Skeletal muscle tissue (tissue), 4 donors: ENCODE measurements around the gene SBNO2. TPM values are rescaled to one million over a fixed set of nuclear protein-coding genes. Genes with fewer than 3 reads are reported as not detected.

Source experiments
- H3K27ac ChIP-seq: one replicate; pipeline ENCODE4 v1.7.0; 2013; ENCODE audit warnings: mild to moderate bottlenecking, low read depth, low read length, inconsistent platforms
- H3K27me3 ChIP-seq, 3 donors: one replicate each; pipeline ENCODE4 v1.7.0; 2013; ENCODE audit warnings: low read length in 3 of 3; ENCODE audit not compliant: control insufficient read depth in 3 of 3, insufficient read depth in 3 of 3
- H3K36me3 ChIP-seq, 3 donors: one replicate each; pipeline ENCODE4 v1.7.0; 2013; ENCODE audit warnings: low read length in 3 of 3; ENCODE audit not compliant: control insufficient read depth in 3 of 3, insufficient read depth in 3 of 3
- H3K4me1 ChIP-seq, 3 donors: one replicate each; pipeline ENCODE4 v1.7.0; 2013; ENCODE audit warnings: low read length in 3 of 3, mild to moderate bottlenecking in 3 of 3; ENCODE audit not compliant: control insufficient read depth in 3 of 3, insufficient read depth in 3 of 3
- H3K4me3 ChIP-seq, 3 donors: one replicate each; pipeline ENCODE4 v1.7.0; 2013; ENCODE audit warnings: low read length in 3 of 3
- H3K9ac ChIP-seq, 3 donors: one replicate each; pipeline ENCODE4 v1.7.0; 2013; ENCODE audit warnings: low read length in 3 of 3, mild to moderate bottlenecking in 3 of 3, moderate library complexity in 2 of 3, low read depth in 1 of 3
- H3K9me3 ChIP-seq, 3 donors: one replicate each; pipeline ENCODE4 v1.7.0; 2013; ENCODE audit warnings: low read length in 3 of 3; ENCODE audit not compliant: control insufficient read depth in 3 of 3
- total RNA-seq: library from RNA; depleted of rRNA; stranded (reverse); fragments of >200 nt; gene quantifications from one replicate; pipeline ENCODE4 v1.2.3, GENCODE V29; 2014
- donor health status: Osteomylitis.

SBNO2 gene
- total RNA-seq, 1 donor from 2014 or later = 10.4 TPM

GRCh38 chr19:1146858-1147780 lies 26.9 kb downstream of the SBNO2 start:
- H3K36me3 ChIP-seq = peaks cover 10 to 18% (median 11%) of the 10 kb centered on the region in 3 donors
- H3K9ac ChIP-seq = no peak overlapping the region
- no peak overlapping the region for H3K27ac ChIP-seq
- no peaks in the 10 kb centered on the region for H3K9me3 ChIP-seq
- peaks cover 5 to 16% (median 16%) of the 10 kb centered on the region in 3 donors for H3K4me1 ChIP-seq
- H3K4me3 ChIP-seq = no peak overlapping the region
- no peaks in the 10 kb centered on the region for H3K27me3 ChIP-seq

- peaks cover 2 to 9% (median 8%) of the 10 kb centered on the region in 3 donors for H3K4me1 ChIP-seq
- no peak overlapping the region for H3K27ac ChIP-seq
- no peaks in the 10 kb centered on the region for H3K9me3 ChIP-seq
- no peaks in the 10 kb centered on the region for H3K27me3 ChIP-seq
- H3K9ac ChIP-seq = no peak overlapping the region
- H3K36me3 ChIP-seq = peaks cover 9 to 18% (median 15%) of the 10 kb centered on the region in 3 donors
- H3K4me3 ChIP-seq = no peak overlapping the region
Observed at GRCh38 chr19:1146412-1146699, 27.7 kb downstream of the SBNO2 start.

GRCh38 chr19:1145635-1146411 lies 28.2 kb downstream of the SBNO2 start:
- no peaks in the 10 kb centered on the region for H3K9me3 ChIP-seq
- peaks cover 0 to 5% (median 3%) of the 10 kb centered on the region in 3 donors for H3K4me1 ChIP-seq
- no peaks in the 10 kb centered on the region for H3K27me3 ChIP-seq
- peaks cover 7 to 18% (median 15%) of the 10 kb centered on the region in 3 donors for H3K36me3 ChIP-seq
- H3K4me3 ChIP-seq = no peak overlapping the region
- no peak overlapping the region for H3K27ac ChIP-seq
- no peak overlapping the region for H3K9ac ChIP-seq

DNA sequence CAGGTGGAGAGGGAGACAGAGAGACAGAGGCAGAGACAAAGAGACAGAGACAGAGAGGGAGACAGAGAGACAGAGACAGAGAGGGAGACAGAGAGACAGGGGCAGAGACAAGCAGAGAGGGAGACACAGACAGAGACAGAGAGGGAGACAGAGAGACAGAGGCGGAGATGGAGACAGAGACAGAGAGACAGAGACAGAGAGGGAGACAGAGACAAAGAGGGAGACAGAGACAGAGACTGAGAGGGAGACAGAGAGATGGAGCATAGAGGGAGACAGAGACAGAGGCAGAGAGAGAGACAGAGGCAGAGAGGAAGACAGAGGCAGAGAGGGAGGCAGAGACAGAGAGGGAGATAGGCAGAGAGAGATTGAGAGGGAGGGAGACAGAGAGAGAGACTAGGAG lies 29.3 kb downstream of the SBNO2 start:
- Histone ChIP-seq H3K9ac (no peak overlapping the region), H3K27me3 (no peaks in the 10 kb centered on the region), H3K36me3 (peaks cover 7 to 20% (median 15%) of the 10 kb centered on the region in 3 donors), H3K9me3 (no peaks in the 10 kb centered on the region), H3K4me1 (no peaks in the 10 kb centered on the region), H3K27ac (no peak overlapping the region), H3K4me3 (no peak overlapping the region)

DNA sequence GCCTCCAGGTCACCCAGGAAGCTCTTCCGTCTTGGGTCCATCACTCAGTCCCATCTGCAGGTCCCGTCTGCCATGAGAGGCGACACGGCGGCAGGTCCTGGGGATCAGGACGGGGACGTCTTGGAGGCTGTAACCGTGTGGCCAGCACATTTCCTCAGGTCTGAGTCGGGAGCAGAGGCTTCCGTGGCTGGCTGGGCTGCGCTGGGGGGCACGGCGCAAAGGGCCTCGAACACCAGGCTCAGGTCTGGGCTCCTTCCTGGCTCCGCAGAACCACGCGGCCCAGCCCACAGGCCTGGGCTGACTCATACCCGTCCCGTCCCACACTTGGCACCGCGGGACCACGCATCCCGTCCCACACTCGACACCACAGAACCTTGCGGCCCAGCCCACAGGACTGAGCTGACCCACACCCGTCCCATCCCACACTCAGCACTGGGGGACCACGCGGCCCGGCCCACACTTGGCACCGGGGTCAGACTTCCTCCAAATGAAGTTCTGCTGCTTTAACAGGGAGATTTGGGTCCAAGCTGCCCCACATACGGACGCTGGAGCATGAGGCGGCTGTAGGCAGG lies 30.2 kb downstream of the SBNO2 start:
- H3K4me1 ChIP-seq = no peaks in the 10 kb centered on the region
- no peaks in the 10 kb centered on the region for H3K27me3 ChIP-seq
- H3K4me3 ChIP-seq = no peak overlapping the region
- no peak overlapping the region for H3K9ac ChIP-seq
- no peak overlapping the region for H3K27ac ChIP-seq
- H3K9me3 ChIP-seq = no peaks in the 10 kb centered on the region
- peaks cover 7 to 16% (median 15%) of the 10 kb centered on the region in 3 donors for H3K36me3 ChIP-seq

DNA sequence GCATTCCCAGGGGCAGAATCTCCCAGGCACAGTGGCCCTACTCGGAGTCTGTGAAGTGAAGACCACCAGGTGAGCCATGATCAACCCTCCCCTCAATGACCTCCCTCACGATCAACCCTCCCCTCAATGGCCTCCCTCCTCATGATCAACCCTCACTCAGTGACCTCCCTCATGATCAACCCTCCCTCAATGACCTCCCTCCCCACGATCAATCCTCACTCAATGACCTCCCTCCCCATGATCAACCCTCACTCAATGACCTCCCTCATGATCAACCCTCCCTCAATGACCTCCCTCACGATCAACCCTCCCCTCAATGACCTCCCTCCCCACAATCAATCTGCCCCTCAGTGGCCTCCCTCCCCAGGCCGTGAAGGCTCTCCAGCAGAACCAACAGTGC lies 32.1 kb downstream of the SBNO2 start:
- peaks cover 7 to 17% (median 15%) of the 10 kb centered on the region in 3 donors for H3K36me3 ChIP-seq

GRCh38 chr19:1140272-1141027 lies 33.6 kb downstream of the SBNO2 start:
- Histone ChIP-seq H3K9ac (no peak overlapping the region), H3K9me3 (no peaks in the 10 kb centered on the region), H3K27me3 (no peaks in the 10 kb centered on the region), H3K27ac (no peak overlapping the region), H3K4me1 (peaks cover 0 to 13% (median 10%) of the 10 kb centered on the region in 3 donors), H3K36me3 (peaks cover 5 to 15% (median 12%) of the 10 kb centered on the region in 3 donors), H3K4me3 (no peak overlapping the region)

More for the DNA sequence above, 32.1 kb downstream of the SBNO2 start:
- Histone ChIP-seq H3K27ac (no peak overlapping the region), H3K4me1 (peaks cover 0 to under 1% (median 0%) of the 10 kb centered on the region in 3 donors), H3K9ac (no peak overlapping the region), H3K9me3 (no peaks in the 10 kb centered on the region), H3K27me3 (no peaks in the 10 kb centered on the region), H3K4me3 (no peak overlapping the region)

GRCh38 chr19:1139126-1139525 lies 34.9 kb downstream of the SBNO2 start:
- no peak overlapping the region for H3K4me3 ChIP-seq
- peaks cover 0 to 19% (median 11%) of the 10 kb centered on the region in 3 donors for H3K4me1 ChIP-seq
- H3K9ac ChIP-seq = no peak overlapping the region
- no peak overlapping the region for H3K27ac ChIP-seq
- no peaks in the 10 kb centered on the region for H3K9me3 ChIP-seq
- no peaks in the 10 kb centered on the region for H3K27me3 ChIP-seq
- H3K36me3 ChIP-seq = peaks cover 5 to 14% (median 12%) of the 10 kb centered on the region in 3 donors

GRCh38 chr19:1138121-1138520 lies 35.9 kb downstream of the SBNO2 start:
- no peak overlapping the region for H3K4me3 ChIP-seq
- H3K27me3 ChIP-seq = no peaks in the 10 kb centered on the region
- no peak overlapping the region for H3K27ac ChIP-seq
- peaks cover 0 to 29% (median 14%) of the 10 kb centered on the region in 3 donors for H3K4me1 ChIP-seq
- no peak overlapping the region for H3K9ac ChIP-seq
- H3K9me3 ChIP-seq = no peaks in the 10 kb centered on the region
- peaks cover 3 to 8% (median 8%) of the 10 kb centered on the region in 3 donors for H3K36me3 ChIP-seq
